Measurements from ENCODE around the gene RTN1. TPM values are rescaled to one million over a fixed set of nuclear protein-coding genes. Genes with fewer than 3 reads are reported as not detected.

RTN1 gene
- total and polyA plus RNA-seq, 2 of the 8 experiments (the other 6 are each of a cell fraction or from before 2014, with no cell fraction given): 2.8 to 4.9 TPM

DNA sequence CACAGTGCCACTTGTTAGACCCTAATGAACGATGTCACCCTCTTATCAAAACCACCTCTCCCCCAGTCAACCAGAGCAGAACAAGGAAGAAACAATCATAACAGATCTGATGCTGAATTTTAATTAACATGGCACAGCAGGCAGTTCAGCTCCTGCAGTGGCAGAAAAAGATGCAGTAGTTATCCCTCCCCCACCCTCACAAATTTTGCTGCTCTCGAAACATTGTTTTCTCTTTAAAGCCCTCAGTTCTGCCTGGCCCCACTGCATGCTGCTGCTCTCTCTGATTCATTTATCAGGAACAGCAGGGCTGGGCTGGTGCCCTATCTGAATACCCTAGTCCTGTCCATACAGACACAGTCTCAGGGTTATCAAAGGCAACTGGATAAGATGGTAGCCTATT is 306.2 kb downstream of the RTN1 start:
- 81% methylated on average over 2 of the region's 2 CpGs; no CpG with 5 or more reads in 1 of the 2 experiments for WGBS, 2 experiments (ENCODE audit: extremely low coverage in 1 of 2, insufficient coverage in 1 of 2, insufficient read length in 1 of 2, insufficient replicate concordance in 2 of 2, low coverage in 1 of 2, low lambda C conversion rate in 2 of 2, missing lambda C conversion rate in 1 of 2)
- FAIRE-seq: no peak
- CTCF ChIA-PET (ENCODE audit: partially characterized antibody): interaction anchor here (0.6 to 18.8 kb wide), 3 partner anchors 13 to 55 kb away, joined by 3 to 462 read pairs (median 44); partner anchors contain the start of gene CCDC175
- no peak for TF ChIP-seq BACH1 (IDR thresholded peaks at IDR 0.05; ENCODE audit: low read length)
- TF ChIP-seq KDM4A (IDR thresholded peaks at IDR 0.05; ENCODE audit: low read depth, low read length, severe bottlenecking): no peak

More for the DNA sequence above, 306.2 kb downstream of the RTN1 start:
- Histone ChIP-seq H3K23ac (ENCODE audit: insufficient read length) (no peak overlapping the region), H3K27ac (ENCODE audit: low read depth, low read length) (no peak overlapping the region), H3K4me1 (replicated peaks in 1 of 4; ENCODE audit: control insufficient read depth in 3 of 4, insufficient read depth in 4 of 4, low read length in 3 of 4) (peaks cover 0 to 20% (median 8%) of the 10 kb centered on the region in 4 experiments; a peak in 3 of 7 replicates), H3K14ac (ENCODE audit: insufficient read length) (no peak overlapping the region), H2BK12ac (ENCODE audit: low read depth, low read length) (no peak overlapping the region), H3K18ac (ENCODE audit: extremely low read depth, low read length) (no peak overlapping the region), H3K79me1 (ENCODE audit: low read depth, low read length) (no peaks in the 10 kb centered on the region), H3K4ac (replicated peaks; ENCODE audit: insufficient read length, low read depth, low read length) (no peak overlapping the region), H3K23me2 (ENCODE audit: low read depth, low read length) (no peaks in the 10 kb centered on the region), H4K91ac (replicated peaks; ENCODE audit: insufficient read length, low read length) (no peak overlapping the region), H2BK5ac (ENCODE audit: low read depth, low read length) (no peak overlapping the region), H2BK120ac (replicated peaks; ENCODE audit: low read depth, low read length) (no peak overlapping the region), H4K8ac (ENCODE audit: extremely low read depth, insufficient read depth, low read length) (no peak overlapping the region), H2BK15ac (ENCODE audit: low read length) (no peak overlapping the region), H3K9me3 (ENCODE audit: insufficient read depth in 2 of 2, low read depth in 1 of 2, low read length in 1 of 2) (no peaks in the 10 kb centered on the region), H3K27me3 (replicated peaks in 1 of 4; ENCODE audit: control insufficient read depth in 3 of 4, extremely low read depth in 1 of 4, insufficient read depth in 3 of 4, low read length in 3 of 4) (no peaks in the 10 kb centered on the region), H3K56ac (replicated peaks; ENCODE audit: insufficient read length, low read depth, low read length) (no peak overlapping the region), H3K4me2 (ENCODE audit: insufficient read depth in 1 of 2, low read depth in 2 of 2, low read length in 2 of 2) (peak overlapping the region in 1 of 2 experiments; percentile 19; a peak in 1 of 4 replicates), H3K9ac (replicated peaks in 1 of 4; ENCODE audit: extremely low read depth in 1 of 4, low read depth in 3 of 4, low read length in 3 of 4) (no peak overlapping the region), H2AK5ac (ENCODE audit: low read depth, low read length) (no peak overlapping the region), H3K36me3 (ENCODE audit: control insufficient read depth in 2 of 4, insufficient read depth in 4 of 4, low read length in 3 of 4) (no peaks in the 10 kb centered on the region), H4K5ac (ENCODE audit: insufficient read length, low read depth, low read length) (no peak overlapping the region), H3K79me2 (ENCODE audit: control insufficient read depth in 1 of 2, insufficient read depth in 2 of 2, low read length in 2 of 2) (no peaks in the 10 kb centered on the region), H4K20me1 (replicated peaks in 1 of 2; ENCODE audit: control insufficient read depth in 1 of 2, insufficient read depth in 2 of 2, low read length in 2 of 2) (no peaks in the 10 kb centered on the region), H2AFZ (ENCODE audit: low read length) (0 out of 2 replicates have a peak overlapping the region, but pooled peaks have one; percentile 41), H2BK20ac (ENCODE audit: low read length) (no peak overlapping the region), H3K4me3 (ENCODE audit: extremely low read depth in 1 of 4, insufficient read depth in 2 of 4, low read depth in 3 of 4, low read length in 4 of 4) (no peak overlapping the region)
- no peak for DNase-seq (ENCODE audit: low read depth in 1 of 2, low spot score in 2 of 2)
- POLR2A ChIA-PET (ENCODE audit: partially characterized antibody): no interaction called here

Data from H1 (cell line).